Activated naive CD4-positive, alpha-beta T cell treated with anti-CD3 and anti-CD28 coated beads, Interleukin-2, amount 10 ng/mL, durations not matched to agents 7 days and 5 days (primary cell): ENCODE data around the gene LAMA1.

Source experiments
- CTCF ChIA-PET: fragments of 350-600 bp; sonication (Branson Sonifier 250); formaldehyde crosslinking; loops from one replicate; lab custom pipeline; 2021; ENCODE audit warnings: antibody characterized with exemption; lab: Charles Lee
- DNase-seq: peaks from one replicate; pipeline ENCODE4 v3.0.0-alpha.2; 2020
- H3K27ac Mint-ChIP-seq: one replicate; pipeline ENCODE4 v1.8.0; 2021; ENCODE audit warnings: mild to moderate bottlenecking, moderate library complexity, mixed read lengths
- H3K27me3 Mint-ChIP-seq: one replicate; pipeline ENCODE4 v1.8.0; 2021; ENCODE audit warnings: mild to moderate bottlenecking, mixed read lengths
- H3K36me3 Mint-ChIP-seq: one replicate; pipeline ENCODE4 v1.8.0; 2021; ENCODE audit warnings: mixed read lengths
- H3K4me1 Mint-ChIP-seq: one replicate; pipeline ENCODE4 v1.8.0; 2021; ENCODE audit warnings: mixed read lengths
- H3K4me3 Mint-ChIP-seq: one replicate; pipeline ENCODE4 v1.8.0; 2021; ENCODE audit warnings: mild to moderate bottlenecking, moderate library complexity, mixed read lengths
- H3K9me3 Mint-ChIP-seq: one replicate; pipeline ENCODE4 v1.8.0; 2021; ENCODE audit warnings: mixed read lengths

LAMA1 gene

DNA sequence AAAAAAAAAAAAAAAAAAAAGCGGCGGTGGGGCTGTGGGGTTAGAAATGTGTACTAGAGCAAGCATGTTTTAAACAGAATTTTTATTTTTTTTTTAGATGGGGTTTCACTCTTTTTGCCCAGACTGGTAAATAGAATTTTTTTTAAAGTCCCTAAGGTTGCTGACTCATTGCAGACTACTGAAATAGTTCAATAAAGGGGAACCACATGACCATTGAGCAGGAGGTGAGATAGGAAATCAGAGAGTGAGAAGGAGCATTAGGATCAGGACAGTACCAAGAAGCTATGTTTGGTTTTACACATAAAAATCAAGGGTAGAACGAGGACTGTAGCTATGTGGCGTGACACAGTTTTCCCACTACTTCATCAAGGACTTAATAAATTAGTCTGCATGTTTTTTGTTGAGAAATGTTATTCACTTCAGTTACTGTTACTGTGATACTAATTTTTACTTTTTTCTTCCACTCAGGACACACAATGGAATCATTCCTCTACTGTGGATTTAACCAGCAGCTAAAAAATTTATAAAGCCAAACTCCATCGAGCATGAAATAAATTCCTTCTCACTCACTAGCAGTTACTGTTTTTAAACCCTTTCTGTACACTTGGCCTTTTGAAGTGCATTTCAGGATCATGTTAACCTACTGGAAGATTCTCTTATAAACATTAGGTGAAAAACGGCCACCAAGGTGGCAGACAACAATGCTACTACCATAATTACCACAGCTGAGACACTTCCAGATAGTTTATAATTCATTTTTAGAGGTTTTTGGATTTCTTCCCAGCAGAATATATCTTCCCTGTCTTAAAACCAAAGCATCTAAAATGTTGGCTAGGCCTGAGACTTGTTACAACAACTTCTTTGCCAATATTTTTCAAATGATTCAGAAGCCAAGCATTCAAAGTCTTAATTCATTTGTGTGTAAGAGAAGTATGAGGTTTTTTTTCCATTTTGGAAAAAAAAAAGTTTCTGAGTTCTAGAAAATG, 33.2 kb downstream of the LAMA1 start:
- CTCF ChIA-PET: no interaction called here
- no peak overlapping the region for H3K27ac Mint-ChIP-seq
- no peaks in the 10 kb centered on the region for H3K27me3 Mint-ChIP-seq
- H3K9me3 Mint-ChIP-seq: no peaks in the 10 kb centered on the region
- H3K36me3 Mint-ChIP-seq: no peaks in the 10 kb centered on the region
- DNase-seq: no peak
- H3K4me1 Mint-ChIP-seq: no peaks in the 10 kb centered on the region
- H3K4me3 Mint-ChIP-seq: no peak overlapping the region

DNA sequence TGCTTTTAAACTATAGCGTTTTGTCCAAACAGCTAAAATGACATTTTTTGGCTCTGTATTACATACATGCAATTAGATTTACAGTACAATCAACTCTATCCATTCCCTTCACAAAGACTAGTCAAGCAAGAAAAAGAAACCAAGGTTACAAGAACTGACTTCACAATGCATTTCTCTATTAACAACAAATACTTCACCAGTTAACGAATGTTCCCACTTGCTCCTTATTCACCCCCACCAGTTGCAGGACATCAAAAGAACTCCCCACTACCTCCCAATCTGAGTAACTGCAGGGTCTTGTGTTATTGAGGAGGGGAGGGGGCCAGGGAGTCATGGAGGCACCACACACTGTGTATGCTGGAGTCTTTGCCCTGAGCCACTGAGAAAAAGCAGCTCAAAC, 34.9 kb downstream of the LAMA1 start:
- CTCF ChIA-PET: no interaction called here
- Mint-ChIP-seq H3K9me3 (peaks cover 1% of the 10 kb centered on the region), H3K27me3 (no peaks in the 10 kb centered on the region), H3K27ac (no peak overlapping the region), H3K4me3 (no peak overlapping the region), H3K4me1 (no peaks in the 10 kb centered on the region), H3K36me3 (no peaks in the 10 kb centered on the region)
- DNase-seq: no peak

DNA sequence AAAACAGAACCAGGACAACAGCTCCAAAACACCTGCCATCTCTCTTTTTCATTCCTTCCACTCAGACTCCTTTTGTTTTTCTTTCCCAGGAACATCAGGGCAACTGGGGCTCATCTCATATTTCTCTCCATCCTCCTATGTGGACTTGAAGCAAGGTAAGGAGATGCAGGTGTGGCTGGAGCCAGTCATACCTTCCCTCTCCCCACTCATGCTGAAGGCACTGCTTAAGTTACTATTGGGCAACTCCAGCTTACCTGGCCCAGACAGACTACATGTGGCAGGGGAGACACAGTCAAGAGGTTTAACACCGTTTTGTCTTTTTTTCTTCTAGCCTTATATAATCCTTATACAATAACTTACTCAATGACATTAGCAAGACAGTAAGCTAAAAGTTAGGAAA, 38.4 kb downstream of the LAMA1 start:
- Mint-ChIP-seq H3K4me1 (no peaks in the 10 kb centered on the region), H3K4me3 (no peak overlapping the region), H3K36me3 (no peaks in the 10 kb centered on the region), H3K27me3 (no peaks in the 10 kb centered on the region), H3K9me3 (peaks cover 5% of the 10 kb centered on the region), H3K27ac (no peak overlapping the region)
- no peak for DNase-seq
- CTCF ChIA-PET: no interaction called here

GRCh38 chr18:7072593-7072992, 45.0 kb downstream of the LAMA1 start:
- Mint-ChIP-seq H3K27me3 (no peaks in the 10 kb centered on the region), H3K9me3 (peaks cover 3% of the 10 kb centered on the region), H3K4me1 (no peaks in the 10 kb centered on the region), H3K36me3 (no peaks in the 10 kb centered on the region), H3K4me3 (no peak overlapping the region), H3K27ac (no peak overlapping the region)
- DNase-seq: no peak
- CTCF ChIA-PET: no interaction called here

DNA sequence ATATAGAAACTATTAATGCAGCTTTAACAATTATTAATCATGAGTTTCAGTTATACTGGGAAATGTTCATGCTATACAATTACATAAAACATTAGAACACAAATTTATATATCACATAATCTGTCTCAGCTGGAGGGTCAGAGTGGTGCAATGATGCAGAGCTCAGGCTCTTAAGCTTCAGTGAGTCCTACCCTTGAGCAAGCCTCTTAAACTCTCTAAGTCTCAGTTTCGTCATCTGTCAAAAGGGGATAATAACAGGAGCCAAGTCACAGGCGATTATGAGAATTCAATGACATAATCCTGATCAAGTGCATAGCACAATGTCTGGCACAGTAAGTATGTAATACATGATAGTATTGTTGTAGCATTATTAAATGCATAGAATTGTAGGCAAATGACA, 46.0 kb downstream of the LAMA1 start:
- Mint-ChIP-seq H3K27me3 (no peaks in the 10 kb centered on the region), H3K9me3 (peaks cover 3% of the 10 kb centered on the region), H3K4me1 (no peaks in the 10 kb centered on the region), H3K36me3 (no peaks in the 10 kb centered on the region), H3K27ac (no peak overlapping the region), H3K4me3 (no peak overlapping the region)
- CTCF ChIA-PET: no interaction called here
- DNase-seq: no peak

- Mint-ChIP-seq H3K9me3 (peaks cover 2% of the 10 kb centered on the region), H3K4me1 (no peaks in the 10 kb centered on the region), H3K4me3 (no peak overlapping the region), H3K27me3 (no peaks in the 10 kb centered on the region), H3K27ac (no peak overlapping the region), H3K36me3 (no peaks in the 10 kb centered on the region)
- DNase-seq: no peak
- CTCF ChIA-PET: no interaction called here
Observed at GRCh38 chr18:7070466-7070865, 47.1 kb downstream of the LAMA1 start.

GRCh38 chr18:7068871-7069590, 48.6 kb downstream of the LAMA1 start:
- CTCF ChIA-PET: no interaction called here
- Mint-ChIP-seq H3K36me3 (no peaks in the 10 kb centered on the region), H3K27ac (no peak overlapping the region), H3K4me3 (no peak overlapping the region), H3K9me3 (peaks cover 2% of the 10 kb centered on the region), H3K27me3 (no peaks in the 10 kb centered on the region), H3K4me1 (no peaks in the 10 kb centered on the region)
- no peak for DNase-seq

GRCh38 chr18:7066965-7067555, 50.5 kb downstream of the LAMA1 start:
- DNase-seq: no peak
- peaks cover 4% of the 10 kb centered on the region for H3K9me3 Mint-ChIP-seq
- CTCF ChIA-PET: no interaction called here
- H3K4me1 Mint-ChIP-seq: no peaks in the 10 kb centered on the region
- H3K36me3 Mint-ChIP-seq: no peaks in the 10 kb centered on the region
- H3K27ac Mint-ChIP-seq: no peak overlapping the region
- H3K4me3 Mint-ChIP-seq: no peak overlapping the region
- no peaks in the 10 kb centered on the region for H3K27me3 Mint-ChIP-seq

DNA sequence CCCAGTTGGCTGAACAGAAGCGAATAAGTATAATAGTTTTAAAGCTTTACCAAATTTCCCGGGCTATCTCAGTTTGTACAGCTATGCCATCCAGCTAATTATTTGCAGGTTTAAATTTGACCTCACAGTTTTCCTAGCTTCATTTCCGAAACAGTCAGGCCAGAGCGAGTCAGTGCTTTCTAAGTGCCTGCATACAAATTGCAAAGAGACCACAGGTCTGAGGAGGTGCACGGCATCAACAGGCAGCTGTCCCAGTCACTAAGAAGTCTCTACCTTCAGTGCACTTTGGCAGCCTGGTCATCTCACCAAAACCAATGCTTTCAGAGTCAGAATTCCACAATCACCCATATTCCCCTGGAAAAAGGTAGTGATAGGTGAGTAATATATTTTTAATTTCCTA, 51.9 kb downstream of the LAMA1 start:
- Mint-ChIP-seq H3K27ac (no peak overlapping the region), H3K9me3 (peaks cover 4% of the 10 kb centered on the region), H3K4me1 (no peaks in the 10 kb centered on the region), H3K27me3 (no peaks in the 10 kb centered on the region), H3K4me3 (no peak overlapping the region), H3K36me3 (no peaks in the 10 kb centered on the region)
- no peak for DNase-seq
- CTCF ChIA-PET: interaction anchor here (0.6 kb wide), 1 partner anchor 25 kb away, joined by 3 read pairs; no protein-coding TSS in a partner anchor

- CTCF ChIA-PET: no interaction called here
- no peak for DNase-seq
- Mint-ChIP-seq H3K27ac (no peak overlapping the region), H3K36me3 (no peaks in the 10 kb centered on the region), H3K4me1 (no peaks in the 10 kb centered on the region), H3K9me3 (peaks cover 5% of the 10 kb centered on the region), H3K27me3 (no peaks in the 10 kb centered on the region), H3K4me3 (no peak overlapping the region)
Observed at GRCh38 chr18:7064346-7064745, 53.3 kb downstream of the LAMA1 start.

GRCh38 chr18:7062811-7063210, 54.8 kb downstream of the LAMA1 start:
- no peak for DNase-seq
- no peaks in the 10 kb centered on the region for H3K27me3 Mint-ChIP-seq
- no peak overlapping the region for H3K4me3 Mint-ChIP-seq
- CTCF ChIA-PET: no interaction called here
- peaks cover 11% of the 10 kb centered on the region for H3K9me3 Mint-ChIP-seq
- H3K36me3 Mint-ChIP-seq: no peaks in the 10 kb centered on the region
- H3K27ac Mint-ChIP-seq: no peak overlapping the region
- H3K4me1 Mint-ChIP-seq: no peaks in the 10 kb centered on the region

GRCh38 chr18:7062236-7062635, 55.4 kb downstream of the LAMA1 start:
- Mint-ChIP-seq H3K4me1 (no peaks in the 10 kb centered on the region), H3K4me3 (no peak overlapping the region), H3K27me3 (no peaks in the 10 kb centered on the region), H3K9me3 (peaks cover 11% of the 10 kb centered on the region), H3K27ac (no peak overlapping the region), H3K36me3 (no peaks in the 10 kb centered on the region)
- DNase-seq: no peak
- CTCF ChIA-PET: no interaction called here

DNA sequence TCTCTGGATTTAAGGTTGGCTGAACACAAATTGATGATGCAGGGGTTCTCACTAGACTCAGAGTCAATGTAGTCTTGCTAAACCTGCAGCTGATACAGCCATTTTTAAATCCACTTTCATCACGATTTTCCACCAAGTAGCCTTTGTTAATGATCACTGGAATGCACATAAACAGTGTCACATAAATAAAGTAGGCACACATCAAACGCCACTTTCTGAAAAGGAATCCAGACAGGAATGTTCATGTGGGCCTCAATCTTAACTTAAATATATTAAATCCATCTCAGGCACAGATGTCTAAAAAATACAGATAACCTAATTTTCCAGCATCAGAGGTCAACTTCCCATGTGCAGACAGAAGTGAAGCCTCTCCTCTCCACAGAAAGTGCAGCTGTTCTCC, 58.3 kb downstream of the LAMA1 start:
- CTCF ChIA-PET: no interaction called here
- H3K4me3 Mint-ChIP-seq: no peak overlapping the region
- no peaks in the 10 kb centered on the region for H3K4me1 Mint-ChIP-seq
- peaks cover 9% of the 10 kb centered on the region for H3K9me3 Mint-ChIP-seq
- DNase-seq: no peak
- no peaks in the 10 kb centered on the region for H3K27me3 Mint-ChIP-seq
- no peak overlapping the region for H3K27ac Mint-ChIP-seq
- no peaks in the 10 kb centered on the region for H3K36me3 Mint-ChIP-seq

GRCh38 chr18:7056026-7056425, 61.6 kb downstream of the LAMA1 start:
- H3K4me1 Mint-ChIP-seq: no peaks in the 10 kb centered on the region

More at GRCh38 chr18:7056026-7056425, 61.6 kb downstream of the LAMA1 start:
- CTCF ChIA-PET: no interaction called here
- Mint-ChIP-seq H3K27ac (no peak overlapping the region), H3K27me3 (no peaks in the 10 kb centered on the region), H3K4me3 (no peak overlapping the region), H3K9me3 (peaks cover 11% of the 10 kb centered on the region), H3K36me3 (no peaks in the 10 kb centered on the region)
- DNase-seq: no peak
